ENCODE measurements around the gene DMD. TPM values are rescaled to one million over a fixed set of nuclear protein-coding genes. Genes with fewer than 3 reads are reported as not detected.

The DMD gene
- total RNA-seq, 1 donor from 2014 or later: 22.2 TPM

DNA sequence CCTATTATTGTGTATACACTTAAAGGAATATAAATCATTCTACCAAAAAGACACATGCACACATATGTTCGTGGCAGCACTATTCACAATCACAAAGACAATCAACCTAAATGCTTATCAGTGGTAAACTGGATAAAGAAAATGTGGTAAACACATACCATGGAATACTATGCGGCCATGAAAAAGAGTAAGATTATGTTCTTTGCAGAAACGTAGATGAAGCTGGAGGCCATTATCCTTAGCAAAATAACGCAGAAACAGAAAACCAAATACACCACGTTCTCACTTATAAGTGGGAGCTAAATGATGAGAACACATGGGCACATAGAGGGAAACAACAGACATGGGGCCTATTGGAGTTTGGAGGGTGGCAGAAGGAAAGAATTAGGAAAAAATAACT is 593.2 kb downstream of the DMD start:
- no peaks in the 10 kb centered on the region for H3K36me3 Mint-ChIP-seq (ENCODE audit: low read depth, unreplicated experiment)
- Histone ChIP-seq H3K4me1 (ENCODE audit: insufficient read depth, low read length) (no peaks in the 10 kb centered on the region), H3K9ac (ENCODE audit: low read length) (no peak overlapping the region), H3K79me2 (ENCODE audit: insufficient read depth, low read length) (no peaks in the 10 kb centered on the region), H3K9me3 (ENCODE audit: insufficient read depth, low read depth, low read length) (no peaks in the 10 kb centered on the region), H2AFZ (ENCODE audit: low read depth, low read length) (no peak overlapping the region), H3K27me3 (ENCODE audit: insufficient read depth, low read length) (no peaks in the 10 kb centered on the region), H4K20me1 (ENCODE audit: insufficient read depth, low read length) (no peaks in the 10 kb centered on the region), H3K4me2 (ENCODE audit: low read length) (no peak overlapping the region), H3K27ac (ENCODE audit: low read depth, low read length) (no peak overlapping the region), H3K4me3 (ENCODE audit: insufficient read depth, low read depth, low read length) (no peak overlapping the region), H3K36me3 (ENCODE audit: insufficient read depth, low read length) (no peaks in the 10 kb centered on the region)
- no peaks in the 10 kb centered on the region for H3K9me3 Mint-ChIP-seq (ENCODE audit: unreplicated experiment)
- no peaks in the 10 kb centered on the region for H3K4me1 Mint-ChIP-seq (ENCODE audit: low read depth, unreplicated experiment)
- FAIRE-seq: no peak
- TF ChIP-seq, protein P1, sequence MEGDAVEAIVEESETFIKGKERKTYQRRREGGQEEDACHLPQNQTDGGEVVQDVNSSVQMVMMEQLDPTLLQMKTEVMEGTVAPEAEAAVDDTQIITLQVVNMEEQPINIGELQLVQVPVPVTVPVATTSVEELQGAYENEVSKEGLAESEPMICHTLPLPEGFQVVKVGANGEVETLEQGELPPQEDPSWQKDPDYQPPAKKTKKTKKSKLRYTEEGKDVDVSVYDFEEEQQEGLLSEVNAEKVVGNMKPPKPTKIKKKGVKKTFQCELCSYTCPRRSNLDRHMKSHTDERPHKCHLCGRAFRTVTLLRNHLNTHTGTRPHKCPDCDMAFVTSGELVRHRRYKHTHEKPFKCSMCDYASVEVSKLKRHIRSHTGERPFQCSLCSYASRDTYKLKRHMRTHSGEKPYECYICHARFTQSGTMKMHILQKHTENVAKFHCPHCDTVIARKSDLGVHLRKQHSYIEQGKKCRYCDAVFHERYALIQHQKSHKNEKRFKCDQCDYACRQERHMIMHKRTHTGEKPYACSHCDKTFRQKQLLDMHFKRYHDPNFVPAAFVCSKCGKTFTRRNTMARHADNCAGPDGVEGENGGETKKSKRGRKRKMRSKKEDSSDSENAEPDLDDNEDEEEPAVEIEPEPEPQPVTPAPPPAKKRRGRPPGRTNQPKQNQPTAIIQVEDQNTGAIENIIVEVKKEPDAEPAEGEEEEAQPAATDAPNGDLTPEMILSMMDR (IDR thresholded peaks at IDR 0.05; ENCODE audit: insufficient read depth, low read depth, low read length): no peak
- no peak for TF ChIP-seq EZH2 (IDR thresholded peaks at IDR 0.05; ENCODE audit: insufficient read depth, low read length)
- DNase-seq (ENCODE audit: low read depth): no peak
- H3K27ac Mint-ChIP-seq (ENCODE audit: unreplicated experiment): no peak overlapping the region
- H3K4me3 Mint-ChIP-seq (ENCODE audit: unreplicated experiment): no peak overlapping the region
- H3K27me3 Mint-ChIP-seq (ENCODE audit: low read depth, unreplicated experiment): no peaks in the 10 kb centered on the region

- no peak for FAIRE-seq
- H3K36me3 Mint-ChIP-seq (ENCODE audit: low read depth, unreplicated experiment): no peaks in the 10 kb centered on the region
- Histone ChIP-seq H3K4me1 (ENCODE audit: insufficient read depth, low read length) (no peaks in the 10 kb centered on the region), H3K27ac (ENCODE audit: low read depth, low read length) (no peak overlapping the region), H3K27me3 (ENCODE audit: insufficient read depth, low read length) (no peaks in the 10 kb centered on the region), H3K36me3 (ENCODE audit: insufficient read depth, low read length) (no peaks in the 10 kb centered on the region), H3K4me2 (ENCODE audit: low read length) (no peak overlapping the region), H3K9ac (ENCODE audit: low read length) (no peak overlapping the region), H3K4me3 (ENCODE audit: insufficient read depth, low read depth, low read length) (no peak overlapping the region), H3K79me2 (ENCODE audit: insufficient read depth, low read length) (no peaks in the 10 kb centered on the region), H4K20me1 (ENCODE audit: insufficient read depth, low read length) (no peaks in the 10 kb centered on the region), H2AFZ (ENCODE audit: low read depth, low read length) (no peak overlapping the region), H3K9me3 (ENCODE audit: insufficient read depth, low read depth, low read length) (no peaks in the 10 kb centered on the region)
- H3K9me3 Mint-ChIP-seq (ENCODE audit: unreplicated experiment): no peaks in the 10 kb centered on the region
- TF ChIP-seq, protein P1 (IDR thresholded peaks at IDR 0.05; ENCODE audit: insufficient read depth, low read depth, low read length): no peak
- no peak for TF ChIP-seq EZH2 (IDR thresholded peaks at IDR 0.05; ENCODE audit: insufficient read depth, low read length)
- no peak for DNase-seq (ENCODE audit: low read depth)
- no peaks in the 10 kb centered on the region for H3K4me1 Mint-ChIP-seq (ENCODE audit: low read depth, unreplicated experiment)
- H3K4me3 Mint-ChIP-seq (ENCODE audit: unreplicated experiment): no peak overlapping the region
- H3K27ac Mint-ChIP-seq (ENCODE audit: unreplicated experiment): no peak overlapping the region
- H3K27me3 Mint-ChIP-seq (ENCODE audit: low read depth, unreplicated experiment): no peaks in the 10 kb centered on the region
Measured at GRCh38 chrX:32614707-32615106, 596.6 kb downstream of the DMD start.

- Mint-ChIP-seq H3K27me3 (ENCODE audit: low read depth, unreplicated experiment) (no peaks in the 10 kb centered on the region), H3K36me3 (ENCODE audit: low read depth, unreplicated experiment) (no peaks in the 10 kb centered on the region), H3K27ac (ENCODE audit: unreplicated experiment) (no peak overlapping the region), H3K4me3 (ENCODE audit: unreplicated experiment) (no peak overlapping the region), H3K9me3 (ENCODE audit: unreplicated experiment) (no peaks in the 10 kb centered on the region), H3K4me1 (ENCODE audit: low read depth, unreplicated experiment) (no peaks in the 10 kb centered on the region)
- Histone ChIP-seq H3K27ac (ENCODE audit: low read depth, low read length) (no peak overlapping the region), H3K9me3 (ENCODE audit: insufficient read depth, low read depth, low read length) (no peaks in the 10 kb centered on the region), H3K4me2 (ENCODE audit: low read length) (no peak overlapping the region), H2AFZ (ENCODE audit: low read depth, low read length) (no peak overlapping the region), H3K27me3 (ENCODE audit: insufficient read depth, low read length) (no peaks in the 10 kb centered on the region), H3K4me1 (ENCODE audit: insufficient read depth, low read length) (no peaks in the 10 kb centered on the region), H4K20me1 (ENCODE audit: insufficient read depth, low read length) (no peaks in the 10 kb centered on the region), H3K79me2 (ENCODE audit: insufficient read depth, low read length) (no peaks in the 10 kb centered on the region), H3K36me3 (ENCODE audit: insufficient read depth, low read length) (no peaks in the 10 kb centered on the region), H3K9ac (ENCODE audit: low read length) (no peak overlapping the region), H3K4me3 (ENCODE audit: insufficient read depth, low read depth, low read length) (no peak overlapping the region)
- TF ChIP-seq EZH2 (IDR thresholded peaks at IDR 0.05; ENCODE audit: insufficient read depth, low read length): no peak
- TF ChIP-seq, protein P1 (IDR thresholded peaks at IDR 0.05; ENCODE audit: insufficient read depth, low read depth, low read length): no peak
- FAIRE-seq: no peak
- DNase-seq (ENCODE audit: low read depth): no peak
Measured at GRCh38 chrX:32599156-32599555, 612.2 kb downstream of the DMD start.

Data from astrocyte (in vitro differentiated cells and primary cell).